ENCODE results near the gene TMEM223. TPM values are rescaled to one million over a fixed set of nuclear protein-coding genes. Genes with fewer than 3 reads are reported as not detected.
"Not testable (repeated sequence)": the region's sequence is repeated elsewhere in the genome, so short reads cannot be mapped to it uniquely, and the experiment has no call there.

Gene TMEM223
- total RNA-seq, 4 donors from 2014 or later: 20.8 to 45.1 (median 30.3) TPM

DNA sequence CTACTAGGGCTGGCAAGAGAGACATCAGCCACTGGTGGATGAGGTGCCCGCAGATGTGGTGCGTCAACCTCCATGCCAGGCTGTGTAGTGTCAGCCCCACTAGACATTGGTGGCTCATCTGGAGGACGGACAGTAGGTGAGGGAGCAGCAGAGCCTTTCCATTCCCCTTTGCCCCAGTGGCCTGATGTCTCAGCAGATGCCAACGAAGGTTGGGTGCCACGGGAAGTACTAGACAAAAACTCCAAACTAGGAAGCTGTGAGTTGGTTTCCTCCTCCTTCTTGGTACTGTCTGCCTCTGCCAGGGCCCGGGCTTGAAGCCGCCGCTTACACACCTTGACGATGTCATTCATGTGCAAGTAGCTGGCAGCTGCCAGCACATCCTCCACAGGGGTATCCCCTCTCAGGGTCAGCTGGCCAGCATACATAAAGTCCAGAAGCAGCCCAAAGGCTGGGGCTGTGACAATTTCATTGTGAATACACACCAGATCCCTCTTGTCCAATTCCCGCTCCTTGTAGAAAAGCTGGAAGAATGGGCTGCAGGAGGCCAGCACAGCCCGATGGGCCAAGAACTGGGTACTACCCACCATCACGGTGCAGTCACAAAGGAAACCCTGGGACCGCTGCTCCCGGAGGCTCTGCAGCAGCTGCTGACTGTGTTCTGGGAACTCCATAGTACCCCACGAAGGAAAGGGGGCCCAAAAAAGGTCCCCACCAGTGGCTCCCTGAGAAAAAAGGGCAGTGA lies 38.6 kb downstream of the TMEM223 start:
- no peak for DNase-seq (ENCODE audit: low spot score)
- ATAC-seq (ENCODE audit: low FRiP score): peak; percentile 3
- no peak for TF ChIP-seq CTCF (IDR thresholded peaks at IDR 0.05)

- DNase-seq (ENCODE audit: low spot score): no peak
- ATAC-seq (ENCODE audit: low FRiP score): no peak
- no peak for TF ChIP-seq CTCF (IDR thresholded peaks at IDR 0.05)
Measured at GRCh38 chr11:62752177-62752785, 39.5 kb downstream of the TMEM223 start.

DNA sequence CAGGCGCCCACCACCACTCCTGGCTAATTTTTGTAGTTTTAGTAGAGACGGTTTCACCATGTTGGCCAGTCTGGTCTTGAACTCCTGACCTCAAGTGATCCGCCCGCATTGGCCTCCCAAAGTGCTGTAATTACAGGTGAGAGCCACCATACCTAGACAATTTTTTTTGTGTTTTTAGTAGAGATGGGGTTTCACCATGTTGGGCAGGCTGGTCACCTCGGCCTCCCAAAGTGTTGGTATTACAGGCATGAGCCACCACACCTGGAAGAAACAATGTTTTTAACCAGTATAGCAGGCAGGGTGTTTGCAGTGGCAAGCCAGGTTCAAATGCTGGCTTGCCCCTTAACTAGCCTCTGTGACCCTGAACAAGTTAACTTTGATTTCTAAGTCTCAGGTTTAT lies 41.9 kb downstream of the TMEM223 start:
- ATAC-seq (ENCODE audit: low FRiP score); DNase-seq (ENCODE audit: low spot score): not testable (repeated sequence)

GRCh38 chr11:62747475-62748160 lies 44.2 kb downstream of the TMEM223 start:
- no peak for TF ChIP-seq CTCF (IDR thresholded peaks at IDR 0.05)

More at GRCh38 chr11:62747475-62748160, 44.2 kb downstream of the TMEM223 start:
- no peak for ATAC-seq (ENCODE audit: low FRiP score)
- DNase-seq (ENCODE audit: low spot score): no peak

Small RNA genes within 50 kb of the gene (small RNA-seq; reads per million reads assigned to genes)
- not detected for gene MIR6514
- gene RNU6-118P: not detected

Other genes starting within 250 kb of the TMEM223 start
- 1,000 to 10,000 TPM in 3 of 4 donors, 100 to 1,000 TPM in 1; 874 to 1,336 (median 1,047) TPM for gene AHNAK, start 245.2 kb downstream of the TMEM223 start, total RNA-seq
- 1,000 to 10,000 TPM; 1,194 to 1,561 (median 1,267) TPM for gene EEF1G, start 218.1 kb downstream of the TMEM223 start, total RNA-seq
- 10 to 100 TPM in 3 of 4 donors, 1 to 10 TPM in 1; 7.9 to 11.0 (median 10.5) TPM for gene TUT1, start 200.5 kb downstream of the TMEM223 start, total RNA-seq
- gene MTA2, start 190.1 kb downstream of the TMEM223 start, total RNA-seq: 100 to 1,000 TPM in 2 of 4 donors, 10 to 100 TPM in 2; 77.1 to 172 (median 89.6) TPM
- gene EML3, start 179.2 kb downstream of the TMEM223 start, total RNA-seq: 10 to 100 TPM; 40.7 to 68.6 (median 52.0) TPM
- 10 to 100 TPM in 3 of 4 donors, 1 to 10 TPM in 1; 7.9 to 12.7 (median 11.4) TPM for gene ROM1, start 178.7 kb downstream of the TMEM223 start, total RNA-seq
- 10 to 100 TPM; 18.8 to 40.7 (median 23.2) TPM for gene B3GAT3, start 170.0 kb downstream of the TMEM223 start, total RNA-seq
- 100 to 1,000 TPM; 108 to 166 (median 128) TPM for gene GANAB, start 145.4 kb downstream of the TMEM223 start, total RNA-seq
- 10 to 100 TPM; 11.9 to 27.7 (median 17.2) TPM for gene INTS5, start 138.7 kb downstream of the TMEM223 start, total RNA-seq
- 10 to 100 TPM; 18.3 to 42.9 (median 33.3) TPM for gene C11orf98, start 126.8 kb downstream of the TMEM223 start, total RNA-seq
- 10 to 100 TPM in 1 of 4 donors, 1 to 10 TPM in 3; 2.8 to 18.4 (median 7.0) TPM for gene CSKMT, start 126.7 kb downstream of the TMEM223 start, total RNA-seq
- gene UQCC3, start 120.3 kb downstream of the TMEM223 start, total RNA-seq: 1 to 10 TPM; 7.3 to 9.9 (median 8.2) TPM
- gene LBHD1, start 119.7 kb downstream of the TMEM223 start, total RNA-seq: 1 to 10 TPM; 3.0 to 6.8 (median 5.7) TPM
- gene UBXN1, start 112.9 kb downstream of the TMEM223 start, total RNA-seq: 100 to 1,000 TPM; 135 to 196 (median 167) TPM
- gene LRRN4CL, start 102.5 kb downstream of the TMEM223 start, total RNA-seq: 10 to 100 TPM; 30.9 to 49.3 (median 44.5) TPM
- gene BSCL2, start 84.6 kb downstream of the TMEM223 start, total RNA-seq: 10 to 100 TPM; 37.1 to 51.2 (median 48.2) TPM
- gene GNG3, start 84.3 kb downstream of the TMEM223 start, total RNA-seq: not detected
- 10 to 100 TPM; 10.7 to 42.6 (median 25.2) TPM for gene HNRNPUL2, start 64.5 kb downstream of the TMEM223 start, total RNA-seq
- gene TTC9C, start 63.5 kb downstream of the TMEM223 start, total RNA-seq: 10 to 100 TPM; 13.8 to 24.4 (median 19.0) TPM
- gene ZBTB3, start 37.8 kb downstream of the TMEM223 start, total RNA-seq: 1 to 10 TPM; 5.3 to 7.3 (median 5.8) TPM
- 10 to 100 TPM; 37.9 to 57.9 (median 50.5) TPM for gene POLR2G, start 30.4 kb downstream of the TMEM223 start, total RNA-seq
- 10 to 100 TPM; 11.7 to 20.3 (median 14.9) TPM for gene TAF6L, start 20.6 kb downstream of the TMEM223 start, total RNA-seq
- gene TMEM179B, start 4.6 kb downstream of the TMEM223 start, total RNA-seq: 10 to 100 TPM; 36.4 to 69.7 (median 57.1) TPM
- 100 to 1,000 TPM in 1 of 4 donors, 10 to 100 TPM in 3; 51.9 to 101 (median 78.3) TPM for gene NXF1, start 13.4 kb upstream of the TMEM223 start, total RNA-seq
- 10 to 100 TPM; 32.2 to 43.1 (median 37.4) TPM for gene STX5, start 40.0 kb upstream of the TMEM223 start, total RNA-seq
- not detected for gene TEX54, start 40.8 kb upstream of the TMEM223 start, total RNA-seq
- gene WDR74, start 47.6 kb upstream of the TMEM223 start, total RNA-seq: 100 to 1,000 TPM in 1 of 4 donors, 10 to 100 TPM in 3; 32.3 to 138 (median 40.8) TPM
- 100 to 1,000 TPM; 110 to 239 (median 191) TPM for gene SLC3A2, start 88.9 kb upstream of the TMEM223 start, total RNA-seq
- not detected for gene CHRM1, start 129.4 kb upstream of the TMEM223 start, total RNA-seq
- not detected for gene SLC22A6, start 193.0 kb upstream of the TMEM223 start, total RNA-seq
- not detected for gene SLC22A8, start 223.8 kb upstream of the TMEM223 start, total RNA-seq

Data from omental fat pad (tissue), 4 donors.